ENCODE results near the gene PRDM15. TPM values are rescaled to one million over a fixed set of nuclear protein-coding genes. Genes with fewer than 3 reads are reported as not detected.
A peak's percentile ranks its signal among the peaks of the same experiment; 100 is the strongest.

The PRDM15 gene
- total RNA-seq, 1 experiment from 2014 or later: 5.7 TPM

GRCh38 chr21:41777951-41778815 is 101.0 kb downstream of the PRDM15 start:
- POLR2A ChIA-PET: interaction anchor here (0.6 to 6.4 kb wide), 11 partner anchors 8 to 495 kb away, joined by 3 to 98 read pairs (median 5); partner anchors contain the start of gene RIPK4
- H3K4me3 Mint-ChIP-seq (ENCODE audit: unreplicated experiment): no peak overlapping the region
- intact Hi-C loops (cut with micrococcal nuclease): loop anchor here (1.0 to 10.0 kb wide), 3 partner anchors 39 to 493 kb away; no protein-coding TSS in a partner anchor
- no peaks in the 10 kb centered on the region for H3K36me3 Mint-ChIP-seq (ENCODE audit: insufficient read depth, unreplicated experiment)
- H3K27ac Mint-ChIP-seq (ENCODE audit: low read depth, unreplicated experiment): peak overlapping the region; percentile 21
- peak; percentile 94 for DNase-seq (ENCODE audit: unreplicated experiment)
- peaks cover 19% of the 10 kb centered on the region for H3K4me1 Mint-ChIP-seq (ENCODE audit: insufficient read depth, unreplicated experiment)
- no peaks in the 10 kb centered on the region for H3K9me3 Mint-ChIP-seq (ENCODE audit: unreplicated experiment)
- H3K27me3 Mint-ChIP-seq (ENCODE audit: insufficient read depth, unreplicated experiment): no peaks in the 10 kb centered on the region
- CTCF ChIA-PET: interaction anchor here (0.6 to 5.3 kb wide), 22 partner anchors 8 to 581 kb away, joined by 3 to 106 read pairs (median 4); no protein-coding TSS in a partner anchor
- TF ChIP-seq CTCF (IDR thresholded peaks at IDR 0.05; ENCODE audit: unreplicated experiment): peak; percentile 96
- BruUV-seq (replicated peaks): no TSS peak

DNA sequence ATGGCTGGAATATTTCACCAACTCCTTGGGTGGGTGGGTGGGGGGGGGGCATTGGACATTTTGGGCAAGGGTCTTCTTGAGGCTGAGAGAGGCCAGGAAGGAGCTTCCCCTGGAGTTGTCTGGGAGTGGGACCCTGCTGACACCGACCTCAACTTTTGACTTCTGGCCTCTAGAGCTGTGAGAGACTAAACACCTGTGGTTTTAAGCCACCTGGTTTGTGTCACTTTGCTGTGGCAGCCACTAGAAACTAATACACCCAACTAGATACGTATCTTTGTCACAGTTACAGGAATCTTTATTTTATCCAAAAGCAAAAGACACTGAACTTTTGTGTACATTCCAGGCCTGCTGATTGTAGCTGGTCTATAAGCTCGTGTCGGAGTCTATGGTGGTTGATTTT is 102.4 kb downstream of the PRDM15 start:
- Mint-ChIP-seq H3K27ac (ENCODE audit: low read depth, unreplicated experiment) (no peak overlapping the region), H3K36me3 (ENCODE audit: insufficient read depth, unreplicated experiment) (no peaks in the 10 kb centered on the region), H3K9me3 (ENCODE audit: unreplicated experiment) (no peaks in the 10 kb centered on the region), H3K27me3 (ENCODE audit: insufficient read depth, unreplicated experiment) (no peaks in the 10 kb centered on the region), H3K4me3 (ENCODE audit: unreplicated experiment) (no peak overlapping the region), H3K4me1 (ENCODE audit: insufficient read depth, unreplicated experiment) (peaks cover 21% of the 10 kb centered on the region)
- POLR2A ChIA-PET: interaction anchor here (0.7 to 6.4 kb wide), 7 partner anchors 12 to 164 kb away, joined by 3 to 98 read pairs (median 6); partner anchors contain the start of gene RIPK4
- TF ChIP-seq CTCF (IDR thresholded peaks at IDR 0.05; ENCODE audit: unreplicated experiment): no peak
- no TSS peak for BruUV-seq (replicated peaks)
- CTCF ChIA-PET: interaction anchor here (0.5 to 5.3 kb wide), 22 partner anchors 8 to 494 kb away, joined by 3 to 106 read pairs (median 4); partner anchors contain the start of gene RIPK4
- no peak for DNase-seq (ENCODE audit: unreplicated experiment)
- intact Hi-C loops (cut with micrococcal nuclease): loop anchor here (10.0 kb wide), 1 partner anchor 492 kb away; no protein-coding TSS in a partner anchor

DNA sequence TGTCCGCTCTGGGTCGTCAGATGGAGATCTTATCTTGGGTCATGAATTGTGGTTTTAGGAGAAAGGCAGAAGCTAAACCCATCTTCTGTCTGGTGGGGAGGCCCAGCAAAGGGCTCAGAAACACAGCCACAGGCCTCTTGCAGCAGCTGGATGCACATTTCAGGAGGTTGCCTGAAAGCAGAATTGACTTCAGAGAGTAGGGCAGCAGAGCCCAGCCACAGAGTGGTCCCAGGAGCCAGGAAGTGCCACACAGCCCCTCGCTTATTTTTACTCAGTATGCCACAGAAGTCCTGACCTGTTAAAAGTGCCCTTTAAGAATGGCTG is 104.0 kb downstream of the PRDM15 start:
- BruUV-seq (replicated peaks): no TSS peak
- H3K9me3 Mint-ChIP-seq (ENCODE audit: unreplicated experiment): no peaks in the 10 kb centered on the region
- ChIA-PET POLR2A (interaction anchor here (0.8 to 6.4 kb wide), 3 partner anchors 10 to 160 kb away, joined by 5 to 98 read pairs (median 10); partner anchors contain the start of gene RIPK4), CTCF (interaction anchor here (0.9 to 5.3 kb wide), 4 partner anchors 14 to 492 kb away, joined by 4 to 106 read pairs (median 20); no protein-coding TSS in a partner anchor)
- no peaks in the 10 kb centered on the region for H3K36me3 Mint-ChIP-seq (ENCODE audit: insufficient read depth, unreplicated experiment)
- H3K4me3 Mint-ChIP-seq (ENCODE audit: unreplicated experiment): no peak overlapping the region
- H3K27ac Mint-ChIP-seq (ENCODE audit: low read depth, unreplicated experiment): no peak overlapping the region
- intact Hi-C loops (cut with micrococcal nuclease): loop anchor here (10.0 kb wide), 1 partner anchor 490 kb away; no protein-coding TSS in a partner anchor
- H3K27me3 Mint-ChIP-seq (ENCODE audit: insufficient read depth, unreplicated experiment): no peaks in the 10 kb centered on the region
- no peak for DNase-seq (ENCODE audit: unreplicated experiment)
- no peak for TF ChIP-seq CTCF (IDR thresholded peaks at IDR 0.05; ENCODE audit: unreplicated experiment)
- peaks cover 18% of the 10 kb centered on the region for H3K4me1 Mint-ChIP-seq (ENCODE audit: insufficient read depth, unreplicated experiment)

Data from MCF 10A (cell line).